PC-3 (cell line): ENCODE data around the gene TNFAIP8.
"Not testable (repeated sequence)": the region's sequence is repeated elsewhere in the genome, so short reads cannot be mapped to it uniquely, and the experiment has no call there.

ENCODE experiments used
- CTCF ChIP-seq: fragments of 300-600 bp; sonication (generic); conservative IDR thresholded peaks from 2 replicates; pipeline ENCODE4 v1.5.1; 2017; ENCODE audit warnings: antibody characterized with exemption, low read depth, mild to moderate bottlenecking, low read length
- EZH2 ChIP-seq: fragments of 300-600 bp; sonication (generic); IDR thresholded peaks from one replicate; pipeline ENCODE4 v1.6.1; 2017; ENCODE audit warnings: antibody characterized with exemption, mild to moderate bottlenecking, low read length; ENCODE audit not compliant: unreplicated experiment
- EZH2phosphoT487 ChIP-seq: fragments of 300-600 bp; sonication (generic); IDR thresholded peaks from 2 replicates; pipeline ENCODE4 v1.6.1; 2018; ENCODE audit warnings: mild to moderate bottlenecking, antibody characterized with exemption, low read length, borderline replicate concordance

GRCh38 chr5:119432674-119433237 is 76.9 kb downstream of the TNFAIP8 start:
- not testable (repeated sequence) for TF ChIP-seq CTCF, EZH2, EZH2phosphoT487
